ENCODE data around the gene IKZF1.

GRCh38 chr7:50379082-50379481, 74.6 kb downstream of the IKZF1 start:
- TF ChIP-seq CTCF (IDR thresholded peaks at IDR 0.05; ENCODE audit: low read depth, low read length, poor library complexity, severe bottlenecking), result no peak
- no peak for TF ChIP-seq EZH2phosphoT487 (IDR thresholded peaks at IDR 0.05; ENCODE audit: borderline replicate concordance, low read length)
